HepG2 (cell line): Measurements from ENCODE around the gene CD72. TPM values are rescaled to one million over a fixed set of nuclear protein-coding genes. Genes with fewer than 3 reads are reported as not detected.

Experiments used
- ADNP ChIP-seq: sonication (generic); formaldehyde crosslinking; IDR thresholded peaks from 2 replicates; pipeline ENCODE4 v1.4.0; 2020; ENCODE audit warnings: missing genetic modification reagents
- ARNT ChIP-seq: fragments of 450-650 bp; IDR thresholded peaks from 2 replicates; pipeline ENCODE4 v1.6.1; 2017
- ARNT2 ChIP-seq: sonication (generic); formaldehyde crosslinking; IDR thresholded peaks from 2 replicates; pipeline ENCODE4 v1.8.0; 2022; ENCODE audit warnings: mild to moderate bottlenecking, low read depth, missing genetic modification reagents, moderate library complexity
- HNRNPLL ChIP-seq: fragments of 200-400 bp; formaldehyde crosslinking; IDR thresholded peaks from 2 replicates; pipeline ENCODE4 v1.6.1; 2017; ENCODE audit warnings: mild to moderate bottlenecking, low read depth, low read length; ENCODE audit not compliant: poor library complexity, severe bottlenecking
- HNRNPUL1 ChIP-seq: fragments of 200-400 bp; formaldehyde crosslinking; IDR thresholded peaks from 2 replicates; pipeline ENCODE4 v1.6.1; 2017; ENCODE audit warnings: low read depth, mild to moderate bottlenecking, low read length, moderate library complexity
- MTA1 ChIP-seq: sonication (generic); formaldehyde crosslinking; IDR thresholded peaks from 2 replicates; pipeline ENCODE4 v1.4.0; 2020; ENCODE audit warnings: missing genetic modification reagents, mild to moderate bottlenecking, borderline replicate concordance
- NFATC3 ChIP-seq: sonication (generic); formaldehyde crosslinking; IDR thresholded peaks from 2 replicates; pipeline ENCODE4 v1.5.1; 2020; ENCODE audit warnings: mild to moderate bottlenecking, missing genetic modification reagents
- POLR2G ChIP-seq: fragments of 200-400 bp; formaldehyde crosslinking; IDR thresholded peaks from 2 replicates; pipeline ENCODE4 v1.6.1; 2018; ENCODE audit warnings: mild to moderate bottlenecking, low read depth, low read length, moderate library complexity
- PRMT3 ChIP-seq: sonication (generic); formaldehyde crosslinking; IDR thresholded peaks from 2 replicates; pipeline ENCODE4 v1.8.1; 2022; ENCODE audit warnings: low read depth, mild to moderate bottlenecking, moderate library complexity, missing genetic modification reagents, borderline replicate concordance
- RFX3 ChIP-seq: IDR thresholded peaks from 2 replicates; pipeline ENCODE4 v1.6.1; 2016; ENCODE audit warnings: missing biosample characterization, missing genetic modification reagents
- WIZ ChIP-seq: sonication (generic); formaldehyde crosslinking; IDR thresholded peaks from 2 replicates; pipeline ENCODE4 v1.5.1; 2020; ENCODE audit warnings: mild to moderate bottlenecking, missing genetic modification reagents
- ZBTB21 ChIP-seq: sonication (generic); formaldehyde crosslinking; IDR thresholded peaks from 2 replicates; pipeline ENCODE4 v1.4.0; 2020; ENCODE audit warnings: missing genetic modification reagents
- ZNF138 ChIP-seq: sonication (generic); formaldehyde crosslinking; IDR thresholded peaks from 2 replicates; pipeline ENCODE4 v1.5.0; 2020; ENCODE audit warnings: mild to moderate bottlenecking, low read depth, missing genetic modification reagents
- ZNF207 ChIP-seq: fragments of 450-650 bp; IDR thresholded peaks from 2 replicates; pipeline ENCODE4 v1.6.1; 2016; ENCODE audit warnings: antibody characterized with exemption, borderline replicate concordance
- ZNF292 ChIP-seq: sonication (generic); formaldehyde crosslinking; IDR thresholded peaks from 2 replicates; pipeline ENCODE4 v1.8.1; 2022; ENCODE audit warnings: mild to moderate bottlenecking, low read depth, missing genetic modification reagents, borderline replicate concordance
- ZNF350 ChIP-seq: sonication (generic); formaldehyde crosslinking; IDR thresholded peaks from 2 replicates; pipeline ENCODE4 v1.4.0; 2020; ENCODE audit warnings: mild to moderate bottlenecking, low read depth, missing genetic modification reagents, borderline replicate concordance
- ZNF780A ChIP-seq: sonication (generic); formaldehyde crosslinking; IDR thresholded peaks from 2 replicates; pipeline ENCODE4 v1.8.0; 2022; ENCODE audit warnings: mild to moderate bottlenecking, missing genetic modification reagents, moderate library complexity
- polyA plus RNA-seq, 8 experiments: library from polyadenylated mRNA; depleted of rRNA in 3 of 8; stranded (reverse) in 7 of 8; unstranded in 1 of 8; fragments of >200 nt; fragmentation: Illumina TruSeq in 4 of 8; extraction: Trizol in 4 of 8; gene quantifications; 2 replicates each; pipeline versions ENCODE4 v1.2.1 to v1.2.3, GENCODE V29; 2011 to 2016; ENCODE audit warnings: low read depth in 4 of 8, missing spikeins in 1 of 8, mixed read lengths in 1 of 8; ENCODE audit not compliant: insufficient read depth in 1 of 8
- total RNA-seq, 5 experiments: library from RNA; depleted of rRNA; stranded (reverse); fragments of >200 nt; fragmentation: Illumina TruSeq; extraction: Trizol; gene quantifications; 2 replicates each; pipeline ENCODE4 v1.2.3, GENCODE V29; 2016; ENCODE audit warnings: low read depth in 1 of 5
- TF ChIP-seq, protein P1 (sequence below): sonication (generic); formaldehyde crosslinking; IDR thresholded peaks from 2 replicates; pipeline ENCODE4 v1.5.1; 2020; ENCODE audit warnings: missing genetic modification reagents, mild to moderate bottlenecking, borderline replicate concordance
- TF ChIP-seq, protein P2 (sequence below): IDR thresholded peaks from 2 replicates; pipeline ENCODE4 v1.4.0; 2020; ENCODE audit warnings: mild to moderate bottlenecking, missing genetic modification reagents
- TF ChIP-seq, protein P3 (sequence below): sonication (generic); formaldehyde crosslinking; IDR thresholded peaks from 2 replicates; pipeline ENCODE4 v1.4.0; 2020; ENCODE audit warnings: low read depth, mild to moderate bottlenecking, missing genetic modification reagents

CD72 gene
- total and polyA plus RNA-seq, 2 of the 13 experiments (the other 11 are each of a cell fraction or from before 2014, with no cell fraction given): 0.18 to 1.1 TPM

DNA sequence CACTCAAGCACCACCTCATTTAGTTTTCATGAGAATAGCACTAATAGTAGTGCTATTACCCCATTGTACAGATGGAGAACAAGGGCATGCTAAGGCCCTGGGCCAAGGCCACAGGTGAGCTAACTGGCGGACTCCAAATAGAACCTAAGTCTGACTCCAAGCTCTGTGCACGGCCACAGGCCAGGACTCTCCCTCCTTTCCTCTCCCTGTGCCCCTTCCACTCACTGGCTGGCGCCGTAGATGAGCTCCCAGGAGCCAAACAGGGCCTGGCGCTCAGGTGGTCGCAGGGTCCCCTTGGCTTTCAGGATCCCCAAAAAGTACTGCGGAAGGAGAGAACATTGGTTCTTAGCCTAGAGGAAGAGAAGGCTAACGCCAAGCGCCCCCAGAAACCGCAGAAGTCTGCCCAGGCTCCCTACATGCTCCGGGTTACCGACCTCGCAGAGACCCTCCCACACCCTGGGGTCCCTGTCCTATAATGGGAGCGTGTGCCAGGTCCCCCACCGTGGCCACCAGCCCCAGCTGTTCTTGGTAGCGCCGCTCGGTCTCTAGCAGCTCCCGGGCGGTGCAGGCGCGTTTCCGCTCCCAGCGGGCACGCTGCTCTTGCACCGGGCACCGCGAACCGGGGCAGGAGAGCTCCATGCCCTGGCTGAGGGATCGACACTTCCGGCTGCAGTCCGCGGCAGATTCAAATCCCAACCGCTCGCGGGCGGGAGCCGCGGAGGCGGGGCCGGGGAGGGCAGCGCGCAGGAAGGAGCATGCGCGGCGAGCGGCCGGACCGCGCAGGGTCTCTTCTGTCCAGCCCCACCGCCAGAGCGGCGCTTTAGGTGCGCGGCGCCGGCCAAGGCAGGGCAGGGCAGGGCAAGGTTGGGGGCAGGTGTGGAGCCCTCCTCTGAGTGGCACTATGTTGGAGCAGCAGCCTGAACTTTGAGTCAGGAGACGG lies 46.6 kb upstream of the CD72 start, which contains the start of gene ARHGEF39 (continued):
- TF ChIP-seq, protein P1, sequence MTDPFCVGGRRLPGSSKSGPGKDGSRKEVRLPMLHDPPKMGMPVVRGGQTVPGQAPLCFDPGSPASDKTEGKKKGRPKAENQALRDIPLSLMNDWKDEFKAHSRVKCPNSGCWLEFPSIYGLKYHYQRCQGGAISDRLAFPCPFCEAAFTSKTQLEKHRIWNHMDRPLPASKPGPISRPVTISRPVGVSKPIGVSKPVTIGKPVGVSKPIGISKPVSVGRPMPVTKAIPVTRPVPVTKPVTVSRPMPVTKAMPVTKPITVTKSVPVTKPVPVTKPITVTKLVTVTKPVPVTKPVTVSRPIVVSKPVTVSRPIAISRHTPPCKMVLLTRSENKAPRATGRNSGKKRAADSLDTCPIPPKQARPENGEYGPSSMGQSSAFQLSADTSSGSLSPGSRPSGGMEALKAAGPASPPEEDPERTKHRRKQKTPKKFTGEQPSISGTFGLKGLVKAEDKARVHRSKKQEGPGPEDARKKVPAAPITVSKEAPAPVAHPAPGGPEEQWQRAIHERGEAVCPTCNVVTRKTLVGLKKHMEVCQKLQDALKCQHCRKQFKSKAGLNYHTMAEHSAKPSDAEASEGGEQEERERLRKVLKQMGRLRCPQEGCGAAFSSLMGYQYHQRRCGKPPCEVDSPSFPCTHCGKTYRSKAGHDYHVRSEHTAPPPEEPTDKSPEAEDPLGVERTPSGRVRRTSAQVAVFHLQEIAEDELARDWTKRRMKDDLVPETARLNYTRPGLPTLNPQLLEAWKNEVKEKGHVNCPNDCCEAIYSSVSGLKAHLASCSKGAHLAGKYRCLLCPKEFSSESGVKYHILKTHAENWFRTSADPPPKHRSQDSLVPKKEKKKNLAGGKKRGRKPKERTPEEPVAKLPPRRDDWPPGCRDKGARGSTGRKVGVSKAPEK (CRISPR knock-in tag): no peak
- no peak for TF ChIP-seq ARNT
- TF ChIP-seq MTA1 (CRISPR knock-in tag): peak; percentile 74; the same call in 1 of the 2 replicates
- TF ChIP-seq ZNF207: no peak
- peak; percentile 51 for TF ChIP-seq HNRNPLL
- no peak for TF ChIP-seq RFX3 (CRISPR knock-in tag)
- peak; percentile 57; the same call in 1 of the 2 replicates for TF ChIP-seq WIZ (CRISPR knock-in tag)
- TF ChIP-seq POLR2G: peak; percentile 86
- peak; percentile 20; the same call in 1 of the 2 replicates for TF ChIP-seq ZNF138 (CRISPR knock-in tag)
- TF ChIP-seq ADNP (CRISPR knock-in tag): peak; percentile 15; the same call in 1 of the 2 replicates
- TF ChIP-seq PRMT3 (CRISPR knock-in tag): peak; percentile 98
- TF ChIP-seq NFATC3 (CRISPR knock-in tag): no peak
- no peak for TF ChIP-seq HNRNPUL1
- TF ChIP-seq ZNF350 (CRISPR knock-in tag): no peak
- TF ChIP-seq, protein P2, sequence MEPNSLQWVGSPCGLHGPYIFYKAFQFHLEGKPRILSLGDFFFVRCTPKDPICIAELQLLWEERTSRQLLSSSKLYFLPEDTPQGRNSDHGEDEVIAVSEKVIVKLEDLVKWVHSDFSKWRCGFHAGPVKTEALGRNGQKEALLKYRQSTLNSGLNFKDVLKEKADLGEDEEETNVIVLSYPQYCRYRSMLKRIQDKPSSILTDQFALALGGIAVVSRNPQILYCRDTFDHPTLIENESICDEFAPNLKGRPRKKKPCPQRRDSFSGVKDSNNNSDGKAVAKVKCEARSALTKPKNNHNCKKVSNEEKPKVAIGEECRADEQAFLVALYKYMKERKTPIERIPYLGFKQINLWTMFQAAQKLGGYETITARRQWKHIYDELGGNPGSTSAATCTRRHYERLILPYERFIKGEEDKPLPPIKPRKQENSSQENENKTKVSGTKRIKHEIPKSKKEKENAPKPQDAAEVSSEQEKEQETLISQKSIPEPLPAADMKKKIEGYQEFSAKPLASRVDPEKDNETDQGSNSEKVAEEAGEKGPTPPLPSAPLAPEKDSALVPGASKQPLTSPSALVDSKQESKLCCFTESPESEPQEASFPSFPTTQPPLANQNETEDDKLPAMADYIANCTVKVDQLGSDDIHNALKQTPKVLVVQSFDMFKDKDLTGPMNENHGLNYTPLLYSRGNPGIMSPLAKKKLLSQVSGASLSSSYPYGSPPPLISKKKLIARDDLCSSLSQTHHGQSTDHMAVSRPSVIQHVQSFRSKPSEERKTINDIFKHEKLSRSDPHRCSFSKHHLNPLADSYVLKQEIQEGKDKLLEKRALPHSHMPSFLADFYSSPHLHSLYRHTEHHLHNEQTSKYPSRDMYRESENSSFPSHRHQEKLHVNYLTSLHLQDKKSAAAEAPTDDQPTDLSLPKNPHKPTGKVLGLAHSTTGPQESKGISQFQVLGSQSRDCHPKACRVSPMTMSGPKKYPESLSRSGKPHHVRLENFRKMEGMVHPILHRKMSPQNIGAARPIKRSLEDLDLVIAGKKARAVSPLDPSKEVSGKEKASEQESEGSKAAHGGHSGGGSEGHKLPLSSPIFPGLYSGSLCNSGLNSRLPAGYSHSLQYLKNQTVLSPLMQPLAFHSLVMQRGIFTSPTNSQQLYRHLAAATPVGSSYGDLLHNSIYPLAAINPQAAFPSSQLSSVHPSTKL (CRISPR knock-in tag): peak; percentile 66
- TF ChIP-seq ZBTB21 (CRISPR knock-in tag): no peak
- TF ChIP-seq ARNT2 (CRISPR knock-in tag): peak; percentile 99
- peak; percentile 98 for TF ChIP-seq ZNF780A (CRISPR knock-in tag)
- no peak for TF ChIP-seq ZNF292
- TF ChIP-seq, protein P3, sequence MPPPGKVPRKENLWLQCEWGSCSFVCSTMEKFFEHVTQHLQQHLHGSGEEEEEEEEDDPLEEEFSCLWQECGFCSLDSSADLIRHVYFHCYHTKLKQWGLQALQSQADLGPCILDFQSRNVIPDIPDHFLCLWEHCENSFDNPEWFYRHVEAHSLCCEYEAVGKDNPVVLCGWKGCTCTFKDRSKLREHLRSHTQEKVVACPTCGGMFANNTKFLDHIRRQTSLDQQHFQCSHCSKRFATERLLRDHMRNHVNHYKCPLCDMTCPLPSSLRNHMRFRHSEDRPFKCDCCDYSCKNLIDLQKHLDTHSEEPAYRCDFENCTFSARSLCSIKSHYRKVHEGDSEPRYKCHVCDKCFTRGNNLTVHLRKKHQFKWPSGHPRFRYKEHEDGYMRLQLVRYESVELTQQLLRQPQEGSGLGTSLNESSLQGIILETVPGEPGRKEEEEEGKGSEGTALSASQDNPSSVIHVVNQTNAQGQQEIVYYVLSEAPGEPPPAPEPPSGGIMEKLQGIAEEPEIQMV (CRISPR knock-in tag): peak; percentile 96
